AG10803 (cell line): ENCODE measurements around the gene ADAMTS4.

Experiments
- DNase-seq: peaks from one replicate; pipeline ENCODE4 v3.0.0; 2010; ENCODE audit warnings: low read depth
- H3K4me3 ChIP-seq: 2 replicates; pipeline ENCODE4 v1.5.1; 2011; ENCODE audit warnings: mild to moderate bottlenecking, low read length, control low read depth
- TF ChIP-seq, protein P1 (sequence below): conservative IDR thresholded peaks from 2 replicates; pipeline ENCODE4 v1.5.1; 2011; ENCODE audit warnings: mild to moderate bottlenecking, low read length, control low read depth, inconsistent platforms

ADAMTS4 gene

DNA sequence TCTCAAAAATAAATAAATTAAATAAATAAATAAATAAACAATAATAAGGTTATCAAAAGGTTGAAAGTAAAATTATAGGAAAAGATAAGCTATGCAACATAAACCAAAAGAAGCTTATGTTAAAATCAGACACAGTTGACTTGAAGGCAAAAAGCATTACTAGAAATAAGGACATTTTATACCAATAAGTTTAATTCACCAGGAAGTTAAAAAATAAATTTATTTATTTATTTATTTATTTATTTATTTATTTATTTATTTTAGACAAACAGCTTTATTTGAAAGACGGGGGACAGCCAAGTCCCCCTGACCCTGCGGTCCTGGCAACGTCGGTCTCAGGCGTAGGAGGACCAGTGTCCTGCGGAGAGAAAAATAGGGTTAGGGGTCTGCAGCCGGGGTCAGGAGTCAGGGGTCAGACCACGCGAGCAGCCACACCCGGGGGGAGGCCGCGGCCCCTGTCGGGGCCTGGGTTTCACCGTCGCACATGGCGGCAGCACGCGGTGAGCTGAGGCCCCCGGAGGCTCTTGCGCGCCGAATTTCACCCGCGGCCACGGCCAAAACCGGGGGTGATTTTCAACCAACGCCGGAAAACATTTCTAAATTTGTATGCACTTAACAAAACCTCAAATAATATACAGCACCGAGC lies 58.0 kb downstream of the ADAMTS4 start:
- TF ChIP-seq, protein P1, sequence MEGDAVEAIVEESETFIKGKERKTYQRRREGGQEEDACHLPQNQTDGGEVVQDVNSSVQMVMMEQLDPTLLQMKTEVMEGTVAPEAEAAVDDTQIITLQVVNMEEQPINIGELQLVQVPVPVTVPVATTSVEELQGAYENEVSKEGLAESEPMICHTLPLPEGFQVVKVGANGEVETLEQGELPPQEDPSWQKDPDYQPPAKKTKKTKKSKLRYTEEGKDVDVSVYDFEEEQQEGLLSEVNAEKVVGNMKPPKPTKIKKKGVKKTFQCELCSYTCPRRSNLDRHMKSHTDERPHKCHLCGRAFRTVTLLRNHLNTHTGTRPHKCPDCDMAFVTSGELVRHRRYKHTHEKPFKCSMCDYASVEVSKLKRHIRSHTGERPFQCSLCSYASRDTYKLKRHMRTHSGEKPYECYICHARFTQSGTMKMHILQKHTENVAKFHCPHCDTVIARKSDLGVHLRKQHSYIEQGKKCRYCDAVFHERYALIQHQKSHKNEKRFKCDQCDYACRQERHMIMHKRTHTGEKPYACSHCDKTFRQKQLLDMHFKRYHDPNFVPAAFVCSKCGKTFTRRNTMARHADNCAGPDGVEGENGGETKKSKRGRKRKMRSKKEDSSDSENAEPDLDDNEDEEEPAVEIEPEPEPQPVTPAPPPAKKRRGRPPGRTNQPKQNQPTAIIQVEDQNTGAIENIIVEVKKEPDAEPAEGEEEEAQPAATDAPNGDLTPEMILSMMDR = no peak
- DNase-seq = no peak

DNA sequence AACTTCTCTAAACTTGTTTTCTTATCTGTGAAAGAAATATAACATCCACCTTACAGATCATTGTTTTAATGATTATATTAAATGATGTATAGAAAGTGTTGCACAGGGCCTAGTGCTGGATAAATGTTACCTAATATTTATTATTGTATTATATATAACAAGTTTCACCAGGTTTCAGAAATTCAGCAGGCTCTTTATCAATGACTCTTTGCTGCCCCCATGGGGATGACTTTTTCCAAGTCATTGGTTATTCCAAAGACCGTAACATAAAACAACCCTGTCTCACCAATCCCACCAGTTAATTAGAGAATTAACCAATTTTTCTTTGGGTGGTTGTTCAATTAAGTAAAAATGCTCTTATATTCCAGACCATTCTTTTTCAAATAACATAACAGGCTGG lies 59.1 kb downstream of the ADAMTS4 start:
- H3K4me3 ChIP-seq = no peak overlapping the region
- peak; percentile 53 for DNase-seq
- TF ChIP-seq, protein P1 = peak; percentile 70

More for the DNA sequence above, 58.0 kb downstream of the ADAMTS4 start:
- H3K4me3 ChIP-seq = no peak overlapping the region

DNA sequence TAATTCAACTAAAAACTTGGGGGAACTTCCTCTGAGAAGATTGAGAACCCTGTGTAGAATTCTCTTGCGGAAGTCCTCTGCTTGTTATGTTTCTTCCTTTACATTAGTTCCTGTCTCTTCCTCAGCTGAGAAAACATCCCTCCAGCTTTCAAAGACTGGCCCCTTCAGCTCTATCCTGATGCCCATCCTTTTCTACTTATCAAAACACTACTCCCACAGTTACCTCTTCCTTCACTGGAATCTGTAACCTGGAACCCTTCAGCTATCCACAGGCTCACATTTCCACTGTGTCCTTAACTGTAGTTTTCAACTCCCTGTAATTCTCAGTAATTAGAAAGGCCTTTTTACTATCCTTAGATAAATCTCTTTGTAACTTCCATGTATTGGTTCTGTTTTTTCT lies 60.4 kb downstream of the ADAMTS4 start:
- TF ChIP-seq, protein P1 = no peak
- no peak overlapping the region for H3K4me3 ChIP-seq

DNA sequence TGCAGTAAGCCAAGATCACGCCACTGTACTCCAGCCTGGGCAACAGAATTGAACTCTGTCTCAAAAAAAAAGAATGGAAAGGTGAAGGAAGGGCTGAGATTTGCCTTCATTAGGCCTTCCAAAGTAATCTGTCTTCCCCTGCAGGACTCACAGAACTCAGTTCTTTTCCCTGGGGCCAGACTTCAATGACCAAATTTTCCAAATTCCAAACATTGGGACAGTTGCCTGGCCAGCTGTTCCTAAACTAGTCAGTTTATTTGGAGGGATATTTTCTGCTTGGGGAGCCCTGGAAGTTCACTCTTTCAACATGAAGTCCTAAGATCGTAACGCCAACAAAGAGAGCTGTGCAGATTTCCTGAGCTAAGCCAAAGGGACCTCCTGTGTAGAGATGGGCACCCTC lies 61.0 kb downstream of the ADAMTS4 start:
- no peak overlapping the region for H3K4me3 ChIP-seq
- no peak for DNase-seq
- TF ChIP-seq, protein P1 = no peak

More for the DNA sequence above, 60.4 kb downstream of the ADAMTS4 start:
- DNase-seq = no peak
